GM12878 (cell line): Measurements from ENCODE around the gene PLEKHM2.

Experiments
- ATF7 ChIP-seq: fragments of 450-650 bp; IDR thresholded peaks from 2 replicates; pipeline ENCODE4 v1.6.1; 2016; ENCODE audit warnings: low read depth, mild to moderate bottlenecking
- MAX ChIP-seq: IDR thresholded peaks from 2 replicates; pipeline ENCODE4 v1.6.1; 2012; ENCODE audit warnings: low read depth, low read length, improper control_type of control experiment
- ZBTB33 ChIP-seq: fragments of 450-650 bp; IDR thresholded peaks from 2 replicates; pipeline ENCODE4 v1.6.1; 2017; ENCODE audit warnings: mild to moderate bottlenecking

DNA sequence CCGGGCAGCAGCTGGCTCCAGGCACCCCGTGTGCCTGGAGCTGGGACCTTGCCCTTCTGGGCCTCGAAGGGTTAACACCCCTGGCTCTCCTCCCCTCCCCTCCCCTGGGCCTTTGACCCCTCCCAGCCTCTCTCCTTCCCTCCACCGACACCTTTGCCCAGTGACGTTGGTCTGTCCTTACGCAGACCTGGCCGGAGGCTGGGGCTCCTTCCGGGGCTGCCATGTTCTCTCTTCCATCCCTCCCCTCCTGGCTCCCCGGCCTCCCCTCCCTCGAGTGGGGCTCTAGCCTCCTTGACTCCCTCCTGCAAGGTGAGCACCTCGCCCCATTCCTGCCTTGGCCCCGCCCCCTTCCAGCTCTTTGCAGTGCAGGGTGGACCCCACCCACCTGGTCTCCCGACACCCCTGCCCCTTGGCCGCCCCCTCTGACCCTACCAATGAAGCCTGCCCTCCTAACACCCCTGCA is 58.2 kb downstream of the PLEKHM2 start, which contains the start of gene TMEM82:
- TF ChIP-seq ATF7 (no peak), ZBTB33 (no peak), MAX (no peak)
